GM19351 (cell line): Measurements from ENCODE around the gene ADGRB2.

ENCODE experiments used
- ATAC-seq: cut with Tn5 transposase; IDR thresholded peaks from one replicate; pipeline ENCODE4 v1.9.1; 2021; ENCODE audit warnings: mild to moderate bottlenecking, moderate library complexity; ENCODE audit not compliant: unreplicated experiment

ADGRB2 gene

DNA sequence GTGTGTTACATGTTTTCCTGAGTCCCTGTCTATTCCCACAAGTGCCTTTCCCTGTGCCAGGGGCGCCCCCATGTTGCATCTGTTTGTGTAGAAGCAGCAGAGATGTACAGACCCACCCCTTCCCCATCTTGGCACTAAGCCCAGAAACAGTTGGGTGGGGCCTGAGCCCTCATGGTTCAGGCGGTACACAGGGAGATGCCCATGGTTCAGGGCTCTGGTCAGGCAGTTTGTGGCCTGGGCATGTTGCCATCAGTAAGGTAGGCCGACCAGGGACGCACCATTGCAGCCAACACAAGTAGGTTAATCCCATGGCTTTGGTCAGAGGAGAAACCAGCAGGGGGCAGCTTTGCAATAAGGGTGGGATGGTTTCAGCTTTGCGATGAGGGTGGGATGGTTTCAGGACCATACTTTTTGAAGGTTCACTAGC, 914 bp upstream of the ADGRB2 start:
- no peak for ATAC-seq

DNA sequence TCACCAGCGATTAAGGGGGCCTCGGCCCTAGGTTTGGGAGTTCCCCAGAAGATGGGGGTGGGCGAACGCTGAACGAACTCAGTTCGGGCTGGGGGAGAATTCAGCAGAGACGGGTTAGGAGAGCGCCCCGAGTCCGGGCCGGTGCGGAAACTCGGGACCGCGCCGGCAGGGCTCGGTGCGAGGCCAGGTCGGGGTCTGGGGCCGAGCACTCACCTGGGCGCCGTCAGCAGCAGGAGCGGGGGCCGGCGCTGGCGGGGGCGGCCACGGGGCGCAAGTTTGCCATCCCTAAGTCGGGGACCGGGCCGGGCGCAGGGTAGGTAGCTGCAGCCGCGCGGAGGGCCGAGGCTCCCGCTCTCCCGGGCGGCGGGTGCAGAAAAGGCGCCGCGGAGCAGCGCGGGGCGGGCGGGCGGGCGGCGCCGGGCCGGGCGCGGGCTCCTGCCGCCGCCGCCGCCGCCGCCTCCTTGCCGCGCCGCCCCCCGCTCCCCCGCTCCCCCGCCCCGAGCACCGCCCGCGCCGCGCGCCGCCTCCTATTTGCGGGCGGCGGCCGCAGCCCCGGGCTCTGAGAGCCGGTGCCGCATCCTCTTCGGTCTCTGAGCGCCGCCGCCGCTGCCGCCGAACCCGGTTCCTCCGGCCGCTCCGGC, 349 bp downstream of the ADGRB2 start:
- no peak for ATAC-seq

DNA sequence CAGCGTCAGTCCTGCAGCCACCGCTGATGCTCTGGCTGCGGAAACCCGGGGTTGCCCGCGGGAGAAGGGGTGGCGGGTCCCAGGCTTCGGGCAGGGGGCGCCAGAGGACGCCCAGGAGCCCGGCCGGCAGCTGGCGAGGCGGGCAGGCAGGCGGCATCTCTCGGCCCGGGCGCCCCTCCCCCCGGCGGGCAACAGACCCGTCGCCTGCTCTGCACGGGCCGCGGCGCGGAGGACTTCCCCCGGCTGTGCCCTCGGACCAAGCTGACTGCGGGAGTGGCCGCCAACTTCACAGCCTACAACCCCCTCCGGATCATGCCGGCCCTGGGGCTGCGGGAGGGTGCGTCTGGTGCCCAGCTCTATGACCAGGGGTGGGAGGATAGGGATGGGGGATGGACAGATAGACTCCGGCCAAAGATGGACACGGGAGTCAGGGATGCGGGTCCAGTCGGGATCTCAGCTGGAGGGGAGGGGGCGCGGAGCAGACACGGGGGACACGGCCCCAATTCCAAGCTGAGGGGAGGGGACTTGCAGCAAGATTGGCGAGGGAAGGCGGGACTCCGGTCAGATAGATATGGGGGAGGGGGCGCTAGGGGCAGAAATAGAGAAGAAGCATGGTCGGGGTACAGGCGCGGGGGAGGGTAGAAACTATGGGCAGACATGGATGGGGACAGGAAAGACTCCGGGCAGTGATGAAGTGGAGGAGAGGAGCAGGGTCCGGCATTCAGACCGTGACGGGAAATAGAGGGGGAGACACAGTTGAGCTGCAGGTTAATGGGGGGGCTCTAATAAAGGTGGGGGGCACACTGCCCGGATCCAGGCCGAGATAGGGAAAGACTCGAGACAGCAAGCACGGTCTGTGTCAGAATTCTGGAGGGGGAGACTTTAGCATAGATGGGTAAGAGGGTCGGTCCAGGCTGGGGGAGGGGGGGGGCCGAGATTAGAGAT, 1.1 kb downstream of the ADGRB2 start:
- ATAC-seq = no peak

DNA sequence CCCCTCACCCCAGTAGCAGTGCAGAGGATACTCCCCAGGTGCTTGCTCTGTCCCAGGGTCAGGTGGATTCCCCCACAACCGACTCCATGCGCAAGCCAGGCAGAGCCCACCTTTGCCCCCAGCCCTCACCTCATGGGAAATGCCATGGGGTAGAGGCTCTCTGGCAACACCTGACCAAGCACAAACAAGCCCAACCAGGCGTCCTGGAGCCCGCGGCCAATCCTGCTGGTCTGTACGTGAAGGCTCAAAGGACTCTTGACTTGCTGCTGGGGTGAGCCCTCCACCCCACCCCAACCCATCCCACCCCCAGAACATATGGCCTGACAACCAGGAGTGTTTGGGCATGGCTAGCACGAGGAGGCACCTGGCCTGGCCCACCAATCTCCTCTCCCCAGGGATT, 1.8 kb downstream of the ADGRB2 start:
- ATAC-seq = no peak

DNA sequence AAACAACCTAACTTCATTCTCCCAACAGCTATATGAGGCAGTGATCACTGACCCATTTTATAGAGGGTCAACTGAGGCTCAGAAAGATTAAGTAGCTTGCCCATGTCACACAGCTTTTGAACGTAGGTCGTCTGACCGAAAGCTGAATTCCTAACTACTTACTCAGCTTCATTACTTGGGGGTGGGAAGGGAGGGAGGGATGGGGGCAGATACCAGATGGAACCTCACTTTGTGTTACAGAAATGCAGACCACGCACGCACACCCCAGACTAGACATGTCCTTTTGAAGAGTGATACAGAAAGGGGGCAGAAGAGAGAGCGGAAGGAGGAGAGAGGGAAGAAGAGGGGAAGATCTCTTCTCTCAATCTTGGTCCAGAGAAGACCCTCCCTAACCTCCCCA, 2.3 kb downstream of the ADGRB2 start:
- no peak for ATAC-seq

DNA sequence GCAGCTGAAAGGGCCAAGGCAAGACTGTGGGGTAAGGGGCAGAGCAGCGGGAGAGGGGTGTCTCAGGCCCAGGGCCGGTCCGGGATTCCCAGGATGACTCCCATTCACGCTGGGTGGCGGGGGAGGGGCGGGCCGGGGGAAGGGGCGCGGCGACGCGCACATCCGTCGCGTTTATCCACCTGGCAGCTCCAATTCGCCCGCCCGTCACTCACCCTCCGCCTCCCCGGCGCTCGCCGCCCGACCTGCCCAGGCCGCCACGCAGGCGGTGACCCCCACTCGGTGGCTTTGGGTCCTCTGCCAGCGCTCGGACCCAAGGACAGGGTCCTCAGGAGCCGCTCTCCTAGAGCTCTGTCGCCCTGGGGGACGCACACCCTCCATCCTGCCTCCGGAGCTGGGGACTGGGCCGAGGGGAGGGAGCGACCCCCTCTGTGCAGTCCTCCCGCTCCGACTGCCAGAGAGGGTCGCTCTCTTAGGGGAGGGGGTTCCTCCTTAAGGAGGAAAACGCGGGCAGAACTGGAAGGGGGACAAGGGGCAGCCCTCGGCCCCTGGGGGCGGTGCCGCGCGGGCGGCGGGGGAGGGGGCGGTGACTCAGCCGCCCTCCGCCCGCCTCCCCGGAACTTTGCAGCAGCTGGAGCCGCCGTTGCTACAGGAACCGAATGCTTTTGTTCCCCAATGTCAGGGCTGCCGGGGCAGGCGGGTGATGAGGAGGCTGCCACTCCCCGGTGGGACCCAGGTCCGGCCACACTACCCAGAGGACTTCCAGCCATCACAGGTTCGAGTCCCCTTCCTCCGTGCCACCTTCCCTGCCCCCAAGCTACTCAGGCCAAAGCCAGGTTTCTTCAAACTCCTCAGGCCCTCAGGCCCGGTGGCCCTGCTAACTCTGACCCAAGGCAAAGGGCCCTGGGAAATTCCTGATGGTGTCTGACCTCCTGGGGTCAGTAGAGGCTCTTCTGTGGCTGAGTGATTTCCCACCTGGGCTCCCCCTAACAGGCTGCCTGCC, 3.4 kb downstream of the ADGRB2 start:
- no peak for ATAC-seq

DNA sequence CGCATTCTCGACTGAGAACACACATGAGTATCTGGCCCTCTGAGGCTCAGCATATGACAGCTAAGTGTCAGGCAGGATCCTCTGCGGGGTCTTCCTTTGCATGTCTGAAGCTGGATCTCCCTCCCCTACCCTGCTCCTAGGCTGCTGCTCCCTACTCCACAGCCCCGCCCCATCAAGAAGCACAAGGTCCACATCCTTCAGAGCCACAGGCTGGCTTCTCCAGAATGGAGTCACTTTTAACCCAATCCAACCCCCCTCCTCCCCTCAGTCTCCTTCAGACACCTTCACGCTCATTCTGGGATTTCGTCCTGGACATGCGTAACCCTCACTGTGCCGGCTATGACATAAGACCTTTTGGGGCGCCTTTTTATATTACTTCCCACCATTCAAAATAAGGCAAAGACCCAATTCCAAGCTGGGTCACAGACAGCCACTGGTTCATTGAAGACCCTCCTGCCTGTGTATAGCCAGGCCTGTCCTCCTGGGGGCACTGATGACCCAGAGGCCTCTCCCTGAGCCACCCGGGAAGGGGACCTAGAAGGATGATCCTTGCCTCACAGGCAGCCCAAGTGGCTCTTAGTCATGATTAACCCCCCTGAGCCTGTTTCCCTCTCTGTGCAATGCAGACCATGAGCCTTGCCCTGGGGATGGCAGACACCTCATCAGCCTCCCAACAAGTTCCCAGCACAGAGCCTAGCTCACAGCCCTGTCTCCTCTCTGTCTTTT, 4.7 kb downstream of the ADGRB2 start:
- no peak for ATAC-seq

DNA sequence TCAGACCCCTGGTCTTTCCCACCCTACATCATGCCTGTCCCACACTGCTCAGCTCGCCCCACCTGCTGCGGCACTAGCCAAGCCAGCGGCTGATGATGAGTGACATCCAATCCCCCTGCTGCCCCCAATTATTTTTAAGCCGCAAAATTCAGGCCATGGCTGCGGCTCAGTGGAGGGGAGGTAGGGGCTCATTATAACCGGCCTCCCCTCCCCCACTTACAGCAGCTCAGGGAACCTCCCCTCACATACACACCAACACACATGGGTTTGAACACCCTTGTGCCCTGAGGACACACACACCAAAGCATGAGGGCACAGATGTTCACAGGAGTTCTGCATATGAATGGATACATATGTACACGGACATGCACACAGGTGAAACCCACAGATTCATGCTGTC, 5.3 kb downstream of the ADGRB2 start:
- no peak for ATAC-seq

DNA sequence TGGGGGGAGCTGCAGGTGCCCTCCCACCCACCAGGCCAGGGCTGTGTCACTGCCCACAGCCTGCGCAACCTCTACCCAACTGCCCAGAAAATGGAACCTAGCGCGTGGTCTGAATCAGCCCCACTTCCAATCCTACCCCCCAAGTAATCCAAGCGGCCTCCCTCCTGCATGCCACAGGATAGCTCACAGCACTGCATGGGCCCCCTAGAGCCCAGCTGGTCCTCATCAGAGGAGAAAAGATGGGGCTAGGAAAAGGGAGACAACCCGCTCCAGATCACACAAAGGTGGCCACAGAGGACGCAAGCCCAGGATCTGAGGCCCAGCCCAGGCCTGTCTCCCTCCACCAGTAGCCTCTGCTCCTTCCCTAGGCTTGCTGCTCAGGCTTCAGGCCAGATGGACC, 6.2 kb downstream of the ADGRB2 start:
- ATAC-seq = no peak

DNA sequence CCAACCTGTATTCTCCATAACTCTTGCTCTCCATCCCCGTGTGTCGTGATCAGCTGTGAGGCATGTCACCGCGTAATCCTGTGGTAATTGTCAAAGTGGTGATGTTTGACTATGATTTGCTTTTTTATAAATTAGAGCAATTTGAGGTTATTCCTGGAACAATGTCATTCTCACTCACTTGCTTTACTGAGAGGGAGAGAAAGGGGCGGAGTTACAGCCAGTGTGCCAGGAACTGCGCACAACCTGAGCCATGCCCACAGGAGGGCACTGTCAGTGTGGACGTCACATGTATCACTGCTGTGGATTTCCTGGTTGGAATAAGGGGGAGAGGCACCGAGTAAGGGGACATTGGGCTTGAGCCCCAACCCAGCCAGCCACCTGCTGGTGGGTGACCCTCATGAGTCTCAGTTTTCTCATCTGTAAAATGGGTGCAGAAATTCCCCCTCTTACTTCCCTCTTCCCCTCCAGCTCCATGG, 6.9 kb downstream of the ADGRB2 start:
- ATAC-seq = no peak

DNA sequence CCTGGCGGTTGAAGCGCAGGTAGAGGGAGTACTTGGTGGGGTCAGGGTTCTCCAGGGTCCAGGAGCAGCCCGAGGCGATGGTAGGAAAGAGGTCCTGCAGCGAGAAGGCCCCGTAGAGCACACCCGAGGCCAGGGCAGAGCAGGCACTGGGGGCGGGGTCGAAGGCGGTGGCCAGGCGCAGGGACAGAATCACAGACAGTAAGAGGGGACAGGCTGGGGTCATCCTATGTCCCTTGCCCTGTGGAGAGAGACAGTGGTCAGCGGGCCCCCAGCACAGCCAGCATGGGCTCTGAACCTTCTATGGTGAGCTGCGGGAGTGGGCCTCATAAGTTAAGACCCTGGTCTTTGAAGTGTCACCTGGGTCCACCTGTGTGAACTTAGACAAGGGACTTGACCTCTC, 7.6 kb downstream of the ADGRB2 start:
- no peak for ATAC-seq

DNA sequence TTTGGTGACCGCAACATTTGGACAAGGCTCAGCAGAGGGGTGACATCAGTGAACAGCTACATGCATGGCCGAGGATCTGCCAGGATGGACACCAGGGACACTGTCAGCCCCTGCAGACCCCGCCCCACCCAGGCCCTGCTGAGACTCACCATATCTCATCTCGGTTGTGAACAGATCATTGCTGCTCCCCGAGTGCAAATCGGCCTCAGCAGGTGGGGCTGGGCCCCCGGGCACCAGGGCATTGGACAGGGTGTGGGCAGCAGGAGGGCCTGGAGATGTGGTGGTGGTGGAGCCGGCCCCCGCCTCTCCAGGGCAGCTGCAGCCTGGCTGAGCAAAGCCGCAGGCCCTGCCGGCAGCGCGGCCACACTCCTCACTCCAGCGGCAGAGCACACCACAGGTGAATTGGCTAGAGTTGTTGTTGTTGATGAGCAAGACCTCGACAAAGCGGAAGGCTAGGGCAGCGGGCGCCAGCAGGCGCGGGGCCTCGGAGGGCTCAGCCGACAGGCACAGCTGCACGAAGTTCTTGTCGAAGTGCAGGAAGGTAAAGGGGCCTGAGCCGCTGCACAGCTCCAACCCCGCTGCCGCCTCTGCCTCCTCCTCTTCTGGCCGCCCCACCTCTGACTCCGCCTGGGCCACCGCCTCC, 8.2 kb downstream of the ADGRB2 start:
- no peak for ATAC-seq

DNA sequence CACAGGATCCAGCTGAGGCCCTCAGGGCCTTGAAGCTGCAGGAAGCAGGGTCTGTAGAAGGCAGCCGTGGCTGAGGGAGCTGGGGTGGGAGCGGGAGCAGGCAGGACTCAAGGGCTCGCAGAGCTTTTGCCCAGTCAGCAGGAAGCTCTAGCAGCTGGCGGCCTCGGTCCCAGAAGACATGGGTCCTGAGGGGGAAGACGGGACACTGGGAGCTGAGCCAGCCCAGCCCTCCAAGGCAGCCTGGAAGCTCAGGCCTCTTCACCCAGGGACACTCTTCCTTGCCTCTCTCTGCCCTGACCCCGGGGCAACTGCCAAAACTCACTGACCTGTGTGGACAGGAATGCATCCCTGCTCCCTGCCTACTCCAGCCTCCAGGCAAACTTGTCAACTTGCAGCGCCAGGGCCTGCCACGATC, 8.9 kb downstream of the ADGRB2 start:
- ATAC-seq = no peak

DNA sequence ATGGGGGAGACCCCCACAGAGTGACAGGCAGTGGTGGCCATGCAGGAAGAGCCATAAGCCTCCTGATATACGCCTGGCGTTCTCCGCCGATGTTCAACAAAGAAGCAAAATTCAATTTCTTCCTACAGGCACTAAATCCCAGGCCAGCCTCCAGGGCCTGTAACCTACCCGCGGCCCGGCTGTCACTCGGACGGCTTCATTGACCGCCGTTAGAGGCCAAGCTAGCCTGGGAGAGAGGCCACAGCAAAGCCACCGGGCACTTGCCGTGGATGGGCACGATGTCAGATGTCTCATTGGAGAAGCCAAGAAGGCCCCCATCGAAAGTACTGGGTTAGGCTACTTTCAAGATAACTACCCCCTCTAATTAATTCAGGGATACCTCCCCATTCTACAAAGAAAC, 9.7 kb downstream of the ADGRB2 start:
- ATAC-seq = no peak

DNA sequence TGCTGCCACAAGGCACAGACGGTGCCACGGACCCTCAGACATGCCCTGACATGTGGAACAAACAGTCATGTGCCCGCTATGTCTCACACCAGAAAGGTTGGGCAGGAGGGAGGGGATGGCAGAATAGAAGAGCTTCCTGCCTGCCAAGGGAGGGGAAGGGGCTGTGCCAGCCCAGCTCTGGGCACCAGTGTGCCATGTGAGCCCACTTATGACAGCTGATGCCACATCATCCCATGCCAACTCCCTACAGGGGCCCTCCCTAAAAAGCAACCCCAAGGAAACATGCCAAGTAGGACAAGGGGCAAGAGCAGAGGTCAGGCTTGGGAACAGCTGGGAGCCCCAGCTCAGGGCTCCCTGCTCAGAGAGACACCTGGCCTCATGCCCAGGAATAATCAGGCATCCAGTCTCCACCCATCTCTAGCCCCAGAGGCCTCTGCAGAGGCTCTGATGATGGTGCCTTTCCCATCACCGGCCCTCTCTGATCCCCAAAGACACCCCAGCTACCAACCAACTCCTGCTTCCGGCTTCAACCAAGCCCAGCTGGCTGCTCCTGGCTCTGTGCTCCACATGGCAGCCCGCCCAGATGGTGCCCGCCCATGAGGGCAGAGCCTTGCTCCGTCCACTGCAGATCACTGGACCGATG, 10.3 kb downstream of the ADGRB2 start:
- ATAC-seq = no peak

DNA sequence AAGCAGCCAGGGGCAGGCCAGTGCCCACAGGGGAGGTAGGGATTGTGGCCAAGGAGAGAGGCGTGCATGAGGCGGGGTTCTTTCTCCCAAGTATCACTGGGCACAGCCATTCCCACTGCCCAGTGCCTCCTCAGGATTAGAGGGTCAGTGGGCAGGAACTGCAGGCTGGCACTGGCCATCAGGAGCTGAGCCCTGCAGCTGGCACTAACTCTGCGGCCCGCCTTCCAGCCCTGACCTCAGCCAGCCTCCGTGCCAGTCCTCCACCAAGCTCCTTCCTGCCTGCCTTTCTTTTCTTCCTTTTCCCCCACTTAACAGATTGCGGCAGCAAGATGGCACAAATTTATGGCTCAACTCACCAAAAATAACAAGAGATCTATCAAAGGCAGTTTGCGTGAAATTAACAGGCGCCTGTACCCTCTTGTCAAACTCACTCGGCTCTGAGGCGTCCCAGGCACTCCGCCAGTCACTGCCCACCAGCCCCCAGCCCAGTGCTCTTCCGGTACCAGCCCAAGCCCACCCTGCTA, 11.1 kb downstream of the ADGRB2 start:
- ATAC-seq = no peak

DNA sequence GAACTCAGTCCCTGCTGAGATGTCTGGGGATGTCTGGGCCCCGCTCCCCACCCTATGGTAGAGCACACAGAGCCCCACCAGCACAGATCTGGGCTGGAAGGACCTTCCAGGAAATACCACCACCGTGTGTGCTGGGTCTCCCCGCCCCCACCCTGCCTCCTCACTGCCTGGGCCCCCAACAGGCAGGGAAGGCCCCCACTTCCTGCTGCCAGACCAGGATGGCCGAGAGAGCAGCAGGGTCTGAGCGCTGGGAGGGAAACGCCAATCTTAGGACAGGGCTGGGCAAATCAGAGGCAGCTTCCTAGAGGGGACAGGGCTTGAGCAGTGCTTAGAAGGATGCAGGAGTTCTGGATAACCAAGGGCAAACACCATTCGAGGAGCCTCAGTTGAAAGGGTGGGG, 11.9 kb downstream of the ADGRB2 start:
- ATAC-seq = no peak

DNA sequence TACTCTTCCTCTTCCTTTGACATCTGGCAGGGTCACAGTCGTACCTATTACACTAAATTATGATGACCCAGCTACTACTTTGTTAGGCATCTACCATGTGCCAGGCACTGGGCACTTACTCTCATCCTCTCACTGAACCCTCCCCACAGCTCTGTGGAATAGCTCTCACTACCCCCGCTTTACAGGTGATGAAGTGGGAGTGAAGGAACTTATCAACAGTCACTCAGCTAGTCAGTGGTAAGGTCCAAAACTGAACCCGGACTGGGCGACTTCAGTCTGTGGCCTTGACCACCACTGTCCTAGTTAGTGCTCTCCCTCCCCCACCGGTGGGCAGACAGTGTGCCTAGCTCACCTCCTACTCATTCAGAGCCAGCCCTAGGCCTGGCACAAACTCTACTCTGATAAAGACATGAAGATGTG, 12.3 kb downstream of the ADGRB2 start:
- no peak for ATAC-seq

DNA sequence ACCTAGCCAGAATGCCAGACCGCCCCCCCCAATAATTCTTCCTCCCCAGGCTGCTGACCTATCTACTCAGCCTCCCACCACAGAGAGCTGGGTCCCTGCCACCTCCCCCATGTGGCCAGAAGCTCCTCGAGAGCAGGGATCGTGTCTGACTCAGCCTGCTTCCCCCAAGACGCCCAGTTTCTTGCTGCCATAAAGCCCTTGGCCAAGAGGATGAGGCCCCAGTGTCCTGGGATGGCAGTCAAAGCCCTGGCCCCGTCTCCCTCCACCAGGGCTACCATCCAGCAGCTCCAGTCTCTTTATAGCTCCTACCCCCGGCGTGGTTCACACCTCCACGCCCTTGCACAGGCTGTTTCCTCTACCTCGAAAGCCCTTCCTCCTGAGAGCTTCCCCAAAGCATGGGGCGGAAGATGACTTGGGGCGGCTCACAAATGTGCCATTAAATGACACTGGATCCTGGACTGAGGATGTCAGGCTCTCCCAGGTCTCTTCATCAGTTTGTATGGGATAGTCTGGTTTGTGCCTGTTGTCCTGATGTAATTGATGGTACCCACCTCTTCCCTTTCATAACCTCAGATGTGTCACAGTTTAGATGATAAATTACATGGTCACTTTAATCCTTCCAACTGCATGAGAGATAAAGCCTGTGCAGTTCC, 13.2 kb downstream of the ADGRB2 start:
- no peak for ATAC-seq
